Activated T-cell treated with anti-CD3 and anti-CD28 coated beads, Interleukin-2, amount 50 U/mL, for 24 hours (primary cell): ENCODE data around the gene ITGAX.
A peak's percentile ranks its signal among the peaks of the same experiment; 100 is the strongest.
"Not testable (repeated sequence)": the region's sequence is repeated elsewhere in the genome, so short reads cannot be mapped to it uniquely, and the experiment has no call there.

Source experiments
- DNase-seq: peaks from one replicate; pipeline ENCODE4 v3.0.0-alpha.2; 2020
- H3K27ac Mint-ChIP-seq: 2 replicates; pipeline ENCODE4 v1.8.0; 2020; ENCODE audit warnings: mild to moderate bottlenecking, mixed read lengths
- H3K27me3 Mint-ChIP-seq: 2 replicates; pipeline ENCODE4 v1.8.0; 2020; ENCODE audit warnings: mixed read lengths
- H3K36me3 Mint-ChIP-seq: 2 replicates; pipeline ENCODE4 v1.8.0; 2020; ENCODE audit warnings: low read depth, mixed read lengths
- H3K4me1 Mint-ChIP-seq: 2 replicates; pipeline ENCODE4 v1.8.0; 2020; ENCODE audit warnings: low read depth, mixed read lengths
- H3K4me3 Mint-ChIP-seq: 2 replicates; pipeline ENCODE4 v1.8.0; 2020; ENCODE audit warnings: mild to moderate bottlenecking, moderate library complexity, mixed read lengths
- H3K9me3 Mint-ChIP-seq: 2 replicates; pipeline ENCODE4 v1.8.0; 2020; ENCODE audit warnings: mixed read lengths

The ITGAX gene

DNA sequence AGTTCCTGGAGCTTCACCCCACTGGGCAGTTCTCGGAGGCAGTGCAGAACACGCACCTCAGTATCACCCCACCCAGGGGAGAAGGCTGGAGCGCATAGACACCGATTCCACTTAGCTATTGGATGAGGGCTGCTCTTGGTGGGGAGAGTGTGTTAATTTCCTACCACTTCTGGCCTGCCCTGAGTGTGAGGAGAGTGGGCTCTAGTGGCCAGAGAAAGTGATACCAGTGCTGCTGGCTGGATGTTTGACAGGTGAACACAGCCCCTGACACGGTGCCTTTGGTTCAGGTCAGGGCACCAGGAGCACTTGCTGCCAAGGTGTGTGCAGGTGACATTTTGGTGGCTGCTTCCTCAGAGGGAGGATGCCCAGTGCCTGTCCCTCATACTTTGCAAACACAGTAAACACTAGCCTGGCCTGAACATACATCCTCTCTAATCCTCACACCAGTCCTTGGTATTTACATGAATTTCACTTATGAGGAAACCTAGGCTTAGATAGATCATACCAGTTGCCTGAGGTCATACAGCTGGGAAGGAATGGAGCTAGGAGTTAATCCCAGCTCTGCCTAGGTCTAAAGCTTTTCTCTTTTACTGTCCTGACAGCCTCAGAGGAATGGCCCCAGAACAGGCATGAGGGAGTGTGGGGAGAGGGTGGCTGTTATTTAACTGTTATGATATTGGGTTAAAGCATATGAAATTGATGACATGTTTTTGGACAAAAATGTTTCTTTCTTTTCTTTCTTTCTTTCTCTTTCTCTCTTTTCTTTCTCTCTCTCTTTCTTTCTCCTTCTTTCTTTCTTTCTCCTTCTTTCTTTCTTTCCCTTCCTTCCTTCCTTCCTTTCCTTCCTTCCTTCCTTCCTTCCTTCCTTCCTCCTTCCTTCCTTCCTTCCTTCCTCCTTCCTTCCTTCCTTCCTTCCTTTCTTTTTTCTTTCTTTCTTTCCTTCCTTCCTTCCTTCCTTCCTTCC lies 21.0 kb upstream of the ITGAX start:
- H3K27me3 Mint-ChIP-seq = peaks cover 35% of the 10 kb centered on the region
- peak overlapping the region; percentile 12 for H3K27ac Mint-ChIP-seq
- no peak overlapping the region for H3K4me3 Mint-ChIP-seq
- no peaks in the 10 kb centered on the region for H3K36me3 Mint-ChIP-seq
- DNase-seq = no peak
- H3K9me3 Mint-ChIP-seq = no peaks in the 10 kb centered on the region
- peaks cover 26% of the 10 kb centered on the region for H3K4me1 Mint-ChIP-seq

DNA sequence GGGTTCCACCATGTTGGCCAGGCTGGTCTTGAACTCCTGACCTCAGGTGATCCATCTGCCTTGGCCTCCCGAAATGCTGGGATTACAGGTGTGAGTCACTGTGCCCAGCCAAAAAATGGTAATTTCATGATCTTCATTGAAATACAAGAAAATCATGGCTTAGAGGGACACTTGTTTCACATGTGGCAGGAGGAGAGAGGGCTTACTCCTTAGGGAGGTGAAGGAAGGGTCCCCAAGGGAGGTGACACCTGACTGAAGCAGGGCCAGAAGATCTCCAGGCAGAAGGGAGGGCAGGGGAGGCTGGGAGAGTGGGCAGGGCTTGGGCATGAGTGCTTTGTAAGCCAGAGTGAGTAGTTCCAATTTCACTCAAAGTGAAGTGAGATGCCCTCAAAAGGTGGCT lies 20.0 kb upstream of the ITGAX start:
- Mint-ChIP-seq H3K4me1 (peaks cover 27% of the 10 kb centered on the region), H3K27ac (no peak overlapping the region), H3K4me3 (no peak overlapping the region)

DNA sequence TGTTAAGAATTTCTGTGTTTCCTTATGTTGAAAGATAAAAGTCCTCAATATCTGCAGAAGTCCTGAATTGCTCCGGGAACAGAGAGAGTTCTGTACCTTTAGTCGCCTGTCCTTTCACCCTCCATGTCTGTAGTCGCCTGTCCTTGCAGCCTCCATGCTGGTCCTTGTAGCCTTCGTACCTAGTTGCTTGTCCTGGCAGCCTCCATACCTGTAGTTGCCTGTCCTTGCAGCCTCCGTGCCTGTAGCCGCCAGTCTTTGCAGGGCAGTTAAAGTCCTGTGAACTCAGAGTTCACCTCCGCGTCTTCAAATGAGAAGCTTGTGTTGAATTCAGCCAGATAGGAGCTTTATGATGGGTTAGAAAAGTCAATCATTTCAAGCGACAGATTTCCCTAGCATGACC lies 19.5 kb upstream of the ITGAX start:
- H3K4me3 Mint-ChIP-seq = no peak overlapping the region
- H3K27ac Mint-ChIP-seq = no peak overlapping the region
- no peaks in the 10 kb centered on the region for H3K9me3 Mint-ChIP-seq
- DNase-seq = no peak
- no peaks in the 10 kb centered on the region for H3K36me3 Mint-ChIP-seq
- peaks cover 30% of the 10 kb centered on the region for H3K27me3 Mint-ChIP-seq
- peaks cover 27% of the 10 kb centered on the region for H3K4me1 Mint-ChIP-seq

More for the DNA sequence above, 20.0 kb upstream of the ITGAX start:
- DNase-seq = no peak
- H3K36me3 Mint-ChIP-seq = no peaks in the 10 kb centered on the region
- no peaks in the 10 kb centered on the region for H3K9me3 Mint-ChIP-seq
- H3K27me3 Mint-ChIP-seq = peaks cover 35% of the 10 kb centered on the region

DNA sequence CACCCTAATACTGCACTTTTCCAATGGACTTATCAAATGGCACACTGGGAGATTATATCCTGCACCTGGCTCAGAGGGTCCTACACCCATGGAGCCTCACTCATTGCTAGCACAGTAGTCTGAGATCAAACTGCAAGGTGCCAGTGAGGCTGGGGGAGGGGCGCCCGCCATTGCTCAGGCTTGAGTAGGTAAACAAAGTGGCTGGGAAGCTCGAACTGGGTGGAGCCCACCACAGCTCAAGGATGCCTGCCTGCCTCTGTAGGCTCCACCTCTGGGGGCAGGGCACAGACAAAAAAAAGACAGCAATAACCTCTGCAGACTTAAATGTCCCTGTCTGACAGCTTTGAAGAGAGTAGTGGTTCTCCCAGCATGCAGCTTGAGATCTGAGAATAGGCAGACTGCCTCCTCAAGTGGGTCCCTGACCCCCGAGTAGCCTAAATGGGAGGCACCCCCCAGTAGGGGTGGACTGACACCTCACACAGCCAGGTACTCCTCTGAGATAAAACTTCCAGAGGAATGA lies 16.8 kb upstream of the ITGAX start:
- H3K4me3 Mint-ChIP-seq, DNase-seq, H3K9me3 Mint-ChIP-seq, H3K36me3 Mint-ChIP-seq, H3K27ac Mint-ChIP-seq: not testable (repeated sequence)
- peaks cover 19% of the 10 kb centered on the region for H3K4me1 Mint-ChIP-seq
- peaks cover 19% of the 10 kb centered on the region for H3K27me3 Mint-ChIP-seq

DNA sequence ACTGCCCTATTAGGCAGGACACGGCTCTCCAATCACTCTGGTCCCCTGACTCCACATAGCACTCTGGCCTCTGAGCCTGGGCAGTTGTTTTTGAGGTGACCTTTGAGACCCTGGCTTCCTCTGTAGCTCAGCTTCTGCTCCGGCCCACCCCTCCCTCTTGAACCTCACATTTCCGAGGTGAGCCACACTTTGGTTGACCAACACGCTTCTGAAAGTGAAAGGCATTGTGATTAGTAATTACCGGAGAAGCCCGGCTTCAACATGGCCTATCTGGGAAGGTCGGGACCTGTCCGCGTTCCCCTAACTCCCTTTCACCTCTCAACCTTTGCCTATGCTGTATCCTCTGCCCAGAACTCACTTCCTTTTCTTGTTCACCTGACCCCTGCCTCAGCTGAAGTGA lies 10.3 kb upstream of the ITGAX start:
- Mint-ChIP-seq H3K27me3 (peaks cover 9% of the 10 kb centered on the region), H3K4me3 (no peak overlapping the region), H3K27ac (no peak overlapping the region), H3K9me3 (peaks cover 3% of the 10 kb centered on the region), H3K4me1 (peaks cover 8% of the 10 kb centered on the region), H3K36me3 (no peaks in the 10 kb centered on the region)
- no peak for DNase-seq

DNA sequence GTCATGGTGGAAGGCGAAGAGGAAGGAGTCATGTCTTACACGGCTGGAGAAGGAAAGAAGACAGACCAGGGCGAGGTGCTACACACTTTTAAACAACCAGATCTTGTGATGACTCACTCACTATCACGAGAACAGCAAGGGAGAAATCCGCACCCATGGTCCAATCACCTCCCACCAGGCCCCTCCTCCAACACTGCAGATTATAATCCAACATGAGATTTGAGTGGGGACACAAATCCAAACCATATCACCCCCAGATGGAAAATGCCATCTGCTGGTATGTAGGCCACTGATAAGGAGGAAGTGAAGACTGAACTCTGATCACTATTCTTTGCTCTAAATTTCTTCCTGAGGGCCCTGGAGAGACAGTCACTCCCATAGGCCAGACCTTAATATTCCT lies 7.5 kb upstream of the ITGAX start:
- H3K36me3 Mint-ChIP-seq = no peaks in the 10 kb centered on the region
- H3K27ac Mint-ChIP-seq = no peak overlapping the region
- no peak overlapping the region for H3K4me3 Mint-ChIP-seq
- peaks cover 9% of the 10 kb centered on the region for H3K27me3 Mint-ChIP-seq
- DNase-seq = no peak
- peaks cover 24% of the 10 kb centered on the region for H3K4me1 Mint-ChIP-seq
- H3K9me3 Mint-ChIP-seq = peaks cover 3% of the 10 kb centered on the region

DNA sequence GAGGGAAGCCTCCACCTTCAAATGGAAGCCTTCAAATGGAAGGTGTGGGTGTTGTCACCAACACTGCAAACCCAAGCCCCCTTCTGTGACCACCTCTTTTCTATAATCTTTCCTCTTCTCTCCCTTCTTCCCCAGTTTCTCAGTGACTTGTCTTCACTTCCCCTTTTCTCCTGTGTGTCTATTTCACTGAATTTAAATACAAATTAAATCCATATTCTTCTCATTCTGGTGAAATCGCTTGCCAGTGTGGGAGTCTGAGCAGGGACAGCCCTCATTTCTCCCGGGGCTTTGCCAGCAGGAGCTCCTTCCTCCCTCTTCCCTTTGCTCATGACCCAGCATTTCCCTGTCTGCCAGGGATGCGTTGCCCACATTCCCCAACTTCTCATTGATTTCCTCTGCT lies 6.4 kb upstream of the ITGAX start:
- Mint-ChIP-seq H3K4me3 (no peak overlapping the region), H3K27ac (no peak overlapping the region), H3K27me3 (peaks cover 5% of the 10 kb centered on the region), H3K9me3 (no peaks in the 10 kb centered on the region), H3K36me3 (no peaks in the 10 kb centered on the region), H3K4me1 (peaks cover 34% of the 10 kb centered on the region)
- no peak for DNase-seq

DNA sequence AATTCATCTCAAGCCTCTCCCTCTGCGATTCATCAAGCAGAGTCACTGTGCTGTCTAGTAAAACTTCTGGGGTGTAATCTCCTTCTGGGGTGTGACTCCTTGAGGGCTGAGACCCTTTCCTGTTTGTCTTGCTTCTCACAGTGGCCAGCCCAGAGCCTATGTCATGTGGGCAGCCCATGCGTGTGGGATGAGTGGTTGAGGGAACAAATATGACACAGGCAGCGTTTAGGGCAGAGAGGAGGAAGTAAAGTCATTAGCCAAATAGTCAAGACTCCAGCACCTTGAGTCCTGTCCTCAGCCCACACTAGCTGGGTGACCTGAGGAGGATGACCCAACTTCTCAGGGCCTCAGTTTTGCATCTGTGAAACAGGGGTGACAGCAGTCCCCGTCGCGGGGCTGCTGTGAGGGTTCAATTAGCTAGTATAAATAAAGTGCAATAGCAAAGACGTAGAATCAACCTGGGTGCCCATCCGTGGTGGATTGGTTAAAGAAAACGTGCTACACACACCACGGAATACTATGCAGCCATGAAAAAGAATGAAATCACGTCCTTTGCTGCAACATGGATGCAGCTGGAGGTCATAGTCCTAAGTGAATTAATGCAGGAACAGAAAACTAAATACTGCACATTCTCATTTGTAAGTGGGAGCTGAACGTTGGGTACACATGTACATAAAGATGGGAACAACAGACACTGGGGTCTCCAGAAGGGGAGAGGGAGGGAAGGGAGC lies 4.5 kb upstream of the ITGAX start:
- Mint-ChIP-seq H3K27me3 (peaks cover 5% of the 10 kb centered on the region), H3K27ac (no peak overlapping the region), H3K36me3 (no peaks in the 10 kb centered on the region), H3K9me3 (no peaks in the 10 kb centered on the region), H3K4me1 (peaks cover 43% of the 10 kb centered on the region), H3K4me3 (no peak overlapping the region)
- DNase-seq = no peak

DNA sequence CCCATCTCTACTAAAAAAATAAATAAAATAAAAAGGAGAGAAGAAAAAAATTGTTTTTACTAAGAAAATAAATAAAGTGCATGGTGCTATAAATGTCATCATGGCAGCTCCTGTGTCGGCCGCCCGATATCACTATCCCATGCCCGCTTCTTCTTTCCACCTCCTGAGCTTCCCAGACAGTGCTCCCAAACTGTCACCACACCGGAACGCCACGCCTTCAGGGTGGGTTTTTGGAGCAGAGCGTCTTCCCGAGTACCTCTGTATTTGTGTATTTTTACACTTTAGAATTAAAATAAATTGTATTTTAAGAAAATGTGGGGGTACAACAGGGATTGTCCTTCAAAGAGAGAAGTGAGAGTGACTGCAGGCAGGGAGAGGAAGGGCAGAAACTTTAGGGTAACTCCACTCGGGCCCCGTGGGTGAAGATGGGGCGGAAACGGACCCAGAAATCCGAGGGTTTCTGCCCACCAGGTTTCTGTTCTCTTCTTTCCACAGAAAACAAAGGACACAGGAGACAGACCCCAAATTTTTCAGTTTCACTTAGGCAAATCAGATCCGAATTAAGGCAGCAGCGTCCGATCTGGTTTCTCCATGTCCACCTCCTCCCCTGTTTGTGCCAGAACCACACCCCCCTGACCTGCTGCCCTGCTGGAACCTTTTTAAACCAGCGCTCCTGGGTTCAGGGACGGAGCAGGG lies 3.6 kb upstream of the ITGAX start:
- no peak for DNase-seq

DNA sequence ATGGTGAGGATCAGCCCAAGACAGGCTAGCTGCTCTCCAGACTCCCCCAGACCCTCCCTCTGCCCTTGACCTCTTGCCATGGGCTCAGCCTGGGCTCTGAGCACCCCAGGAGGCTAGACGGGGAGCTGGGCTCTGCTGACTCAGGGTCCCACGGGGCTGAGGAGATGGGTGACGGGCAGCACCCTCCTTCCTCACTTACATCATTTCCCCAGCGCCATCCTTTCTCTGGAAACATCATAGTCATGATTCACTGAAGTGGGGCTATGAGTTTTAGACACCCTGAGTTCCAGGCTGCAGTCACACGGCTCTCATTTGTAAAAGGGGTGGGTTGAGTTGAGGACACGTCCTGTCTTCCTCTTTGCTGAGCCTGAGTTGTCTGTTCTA lies 3.0 kb upstream of the ITGAX start:
- H3K27me3 Mint-ChIP-seq = peaks cover 5% of the 10 kb centered on the region
- DNase-seq = no peak
- H3K9me3 Mint-ChIP-seq = no peaks in the 10 kb centered on the region
- H3K4me3 Mint-ChIP-seq = peak overlapping the region; percentile 25
- peaks cover 50% of the 10 kb centered on the region for H3K4me1 Mint-ChIP-seq
- peak overlapping the region; percentile 88 for H3K27ac Mint-ChIP-seq
- H3K36me3 Mint-ChIP-seq = no peaks in the 10 kb centered on the region

More for the DNA sequence above, 3.6 kb upstream of the ITGAX start:
- Mint-ChIP-seq H3K4me1 (peaks cover 48% of the 10 kb centered on the region), H3K36me3 (no peaks in the 10 kb centered on the region), H3K9me3 (no peaks in the 10 kb centered on the region), H3K27ac (peak overlapping the region; percentile 88), H3K4me3 (no peak overlapping the region), H3K27me3 (peaks cover 5% of the 10 kb centered on the region)

DNA sequence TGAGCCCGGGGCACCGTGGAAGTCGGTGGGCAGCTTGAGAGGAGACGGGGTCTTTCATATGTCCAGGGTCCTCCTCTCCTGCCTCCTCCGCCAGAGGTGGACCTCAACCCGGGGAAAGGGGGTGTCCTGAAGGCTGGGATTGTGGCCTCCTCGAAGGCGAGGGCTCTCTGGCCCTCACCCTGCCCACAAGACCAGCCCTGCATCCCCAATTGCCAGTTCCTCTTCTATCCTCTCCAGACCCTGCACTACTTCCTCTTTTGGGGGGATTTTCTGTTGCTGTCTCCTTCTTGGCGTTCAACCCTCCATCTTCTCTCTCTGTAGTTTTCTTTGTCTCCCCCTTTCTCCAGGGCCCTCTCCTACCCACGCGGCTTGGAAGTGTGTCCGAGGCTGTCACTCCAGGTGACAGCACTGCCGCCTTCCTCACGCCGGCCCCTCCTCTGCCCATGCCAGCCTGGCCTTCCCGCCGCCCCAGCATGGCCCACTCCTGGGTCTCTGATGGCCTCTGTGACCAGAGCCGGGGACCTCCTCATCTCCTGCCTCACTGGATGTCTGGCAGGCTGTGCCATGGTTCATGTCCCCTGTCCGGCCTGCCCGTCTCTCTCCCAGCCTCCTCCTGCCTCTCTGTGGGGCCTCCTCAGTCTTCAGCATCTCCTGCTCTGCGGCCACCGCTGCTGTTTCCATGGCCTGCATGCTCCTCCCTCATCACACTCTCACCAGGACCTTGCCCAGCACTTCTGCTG lies 2.4 kb upstream of the ITGAX start:
- peaks cover 53% of the 10 kb centered on the region for H3K4me1 Mint-ChIP-seq
- H3K4me3 Mint-ChIP-seq = peak overlapping the region; percentile 25
- no peaks in the 10 kb centered on the region for H3K9me3 Mint-ChIP-seq

DNA sequence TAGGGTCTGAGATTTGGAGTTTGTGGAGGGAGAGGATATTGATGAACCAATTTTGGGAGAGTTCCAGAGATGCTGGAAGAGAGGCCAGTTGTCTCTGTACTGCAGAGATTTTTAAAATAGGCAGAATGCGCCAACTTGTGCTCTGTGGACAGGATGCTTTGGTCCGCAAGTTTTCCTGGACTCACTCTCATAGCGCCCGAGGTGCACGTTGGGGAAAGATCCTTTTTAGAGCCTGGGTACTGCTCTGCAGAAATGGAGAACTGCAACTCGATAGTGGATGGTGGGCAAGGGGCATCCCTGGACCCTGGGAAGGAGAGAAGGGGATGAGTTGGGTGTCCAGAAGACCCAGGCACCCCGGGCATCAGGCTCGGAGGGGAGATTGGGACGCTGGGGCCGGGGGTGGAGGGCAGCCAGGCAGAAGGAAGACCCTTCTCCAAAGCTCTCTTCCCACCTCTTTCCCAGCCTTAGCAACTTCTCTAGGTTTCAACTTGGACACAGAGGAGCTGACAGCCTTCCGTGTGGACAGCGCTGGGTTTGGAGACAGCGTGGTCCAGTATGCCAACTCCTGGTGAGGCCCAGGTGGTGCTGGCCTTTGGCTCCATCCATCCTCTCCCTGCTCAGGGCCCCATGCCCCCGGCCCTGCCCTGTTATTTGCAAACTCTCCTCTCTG lies 590 bp downstream of the ITGAX start:
- Mint-ChIP-seq H3K4me3 (peak overlapping the region; percentile 68), H3K36me3 (no peaks in the 10 kb centered on the region), H3K27me3 (no peaks in the 10 kb centered on the region), H3K27ac (peak overlapping the region; percentile 88), H3K9me3 (no peaks in the 10 kb centered on the region), H3K4me1 (peaks cover 55% of the 10 kb centered on the region)
- no peak for DNase-seq

More for the DNA sequence above, 2.4 kb upstream of the ITGAX start:
- DNase-seq = no peak
- Mint-ChIP-seq H3K27me3 (peaks cover 5% of the 10 kb centered on the region), H3K36me3 (no peaks in the 10 kb centered on the region), H3K27ac (peak overlapping the region; percentile 88)

DNA sequence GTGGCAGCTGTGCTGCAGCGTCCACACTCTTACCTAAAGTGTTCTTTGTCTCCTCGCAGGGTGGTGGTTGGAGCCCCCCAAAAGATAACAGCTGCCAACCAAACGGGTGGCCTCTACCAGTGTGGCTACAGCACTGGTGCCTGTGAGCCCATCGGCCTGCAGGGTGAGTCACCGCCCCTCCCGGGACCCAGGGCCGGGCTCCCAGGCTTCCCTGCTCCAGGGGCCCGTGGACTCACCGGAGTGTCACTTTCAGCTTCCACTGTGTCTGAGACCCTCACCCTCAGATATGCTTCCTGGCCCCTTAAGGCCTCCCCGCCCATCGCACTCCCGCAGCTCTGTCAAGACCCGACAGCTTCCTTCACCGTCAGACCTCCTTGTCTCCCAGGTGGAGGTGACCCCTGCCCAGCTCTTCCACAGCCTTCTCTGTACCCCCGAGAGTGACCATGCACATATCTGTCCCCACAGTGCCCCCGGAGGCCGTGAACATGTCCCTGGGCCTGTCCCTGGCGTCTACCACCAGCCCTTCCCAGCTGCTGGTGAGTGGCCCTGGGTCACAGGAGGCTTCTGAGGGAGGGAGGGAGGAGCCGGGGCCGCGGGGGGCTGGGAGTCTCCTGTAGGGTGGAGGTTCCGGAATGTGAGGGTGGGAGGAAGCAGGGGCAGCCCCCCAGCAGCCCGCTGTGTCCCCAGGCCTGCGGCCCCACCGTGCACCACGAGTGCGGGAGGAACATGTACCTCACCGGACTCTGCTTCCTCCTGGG lies 1.8 kb downstream of the ITGAX start:
- no peaks in the 10 kb centered on the region for H3K9me3 Mint-ChIP-seq
- H3K27ac Mint-ChIP-seq = peak overlapping the region; percentile 69
- no peak for DNase-seq
- peak overlapping the region; percentile 42 for H3K4me3 Mint-ChIP-seq
- H3K4me1 Mint-ChIP-seq = peaks cover 49% of the 10 kb centered on the region
- H3K36me3 Mint-ChIP-seq = no peaks in the 10 kb centered on the region
- H3K27me3 Mint-ChIP-seq = no peaks in the 10 kb centered on the region
